ENCODE data around the gene CPM.

DNA sequence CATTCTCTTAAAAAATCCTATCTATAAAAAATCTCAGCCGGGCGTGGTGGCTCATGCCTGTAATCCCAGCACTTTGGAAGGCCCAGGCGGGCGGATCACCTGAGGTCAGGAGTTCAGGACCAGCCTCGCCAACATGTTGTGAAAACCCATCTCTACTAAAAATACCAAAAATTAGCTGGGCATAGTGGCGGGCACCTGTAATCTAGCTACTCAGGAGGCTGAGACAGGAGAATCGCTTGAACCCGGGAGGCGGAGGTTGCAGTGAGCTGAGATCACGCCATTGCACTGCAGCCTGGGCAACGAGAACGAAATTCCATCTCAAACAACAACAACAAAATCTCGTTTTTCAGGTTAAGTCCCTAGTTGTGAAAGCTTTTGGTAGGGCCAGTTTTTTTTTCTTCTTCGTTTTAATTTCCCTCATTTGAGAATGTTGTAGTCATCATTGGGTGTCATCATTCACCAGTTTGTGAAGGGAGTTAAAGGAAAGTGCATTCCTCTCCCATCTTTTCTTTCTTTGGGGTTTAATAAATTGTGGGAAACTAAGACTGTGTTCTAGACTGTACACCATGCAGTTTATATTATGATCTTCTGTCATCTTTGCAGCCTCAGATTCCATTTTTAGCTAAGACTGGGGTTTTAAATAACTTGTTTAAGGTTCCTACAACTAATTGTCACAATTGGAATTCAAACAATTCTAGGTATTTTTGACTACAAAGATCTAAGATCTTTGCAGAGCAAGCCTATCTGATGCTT is 101.0 kb downstream of the CPM start:
- TF ChIP-seq, protein P1, sequence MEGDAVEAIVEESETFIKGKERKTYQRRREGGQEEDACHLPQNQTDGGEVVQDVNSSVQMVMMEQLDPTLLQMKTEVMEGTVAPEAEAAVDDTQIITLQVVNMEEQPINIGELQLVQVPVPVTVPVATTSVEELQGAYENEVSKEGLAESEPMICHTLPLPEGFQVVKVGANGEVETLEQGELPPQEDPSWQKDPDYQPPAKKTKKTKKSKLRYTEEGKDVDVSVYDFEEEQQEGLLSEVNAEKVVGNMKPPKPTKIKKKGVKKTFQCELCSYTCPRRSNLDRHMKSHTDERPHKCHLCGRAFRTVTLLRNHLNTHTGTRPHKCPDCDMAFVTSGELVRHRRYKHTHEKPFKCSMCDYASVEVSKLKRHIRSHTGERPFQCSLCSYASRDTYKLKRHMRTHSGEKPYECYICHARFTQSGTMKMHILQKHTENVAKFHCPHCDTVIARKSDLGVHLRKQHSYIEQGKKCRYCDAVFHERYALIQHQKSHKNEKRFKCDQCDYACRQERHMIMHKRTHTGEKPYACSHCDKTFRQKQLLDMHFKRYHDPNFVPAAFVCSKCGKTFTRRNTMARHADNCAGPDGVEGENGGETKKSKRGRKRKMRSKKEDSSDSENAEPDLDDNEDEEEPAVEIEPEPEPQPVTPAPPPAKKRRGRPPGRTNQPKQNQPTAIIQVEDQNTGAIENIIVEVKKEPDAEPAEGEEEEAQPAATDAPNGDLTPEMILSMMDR (IDR thresholded peaks at IDR 0.05), result no peak
- TF ChIP-seq POLR2A (IDR thresholded peaks at IDR 0.05), result no peak
